T-helper 2 cell treated with Interferon-gamma antibody and Interleukin-4, amounts not matched to agents 100 ng/mL and 5 ng/mL, for 36 hours (primary cell): ENCODE data around the gene MTHFSD. TPM values are rescaled to one million over a fixed set of nuclear protein-coding genes. Genes with fewer than 3 reads are reported as not detected.

ENCODE experiments used
- intact Hi-C: fragments of 100-400 bp; cut with micrococcal nuclease; formaldehyde crosslinking; loops from one replicate; pipeline ENCODE4 v1.15.1; 2023
- total RNA-seq: library from RNA; stranded (reverse); gene quantifications from 2 replicates; pipeline ENCODE4 v1.2.3, GENCODE V29; 2022

The MTHFSD gene
- total RNA-seq, 1 donor from 2014 or later: 22.7 TPM

DNA sequence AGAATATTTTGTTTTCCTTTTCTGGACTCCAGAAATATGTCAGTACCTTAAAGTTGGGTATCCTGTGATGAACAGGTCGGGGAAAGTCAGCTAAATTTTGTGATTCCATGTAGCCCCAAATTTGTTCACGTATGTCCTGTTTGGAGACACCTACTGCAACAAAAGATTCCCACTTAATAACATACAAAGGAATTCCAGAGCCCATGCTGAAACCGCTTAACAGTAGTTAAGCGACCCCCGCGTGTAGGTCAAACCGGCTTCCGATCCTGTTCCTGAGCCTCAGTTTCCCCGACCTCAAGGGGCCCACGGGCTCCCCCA lies 477 bp downstream of the MTHFSD start:
- intact Hi-C loops: loop anchor here (2.0 to 10.0 kb wide), 3 partner anchors 760 to 830 kb away; partner anchors contain the start of genes C16orf95, COX4I1, EMC8 and FBXO31

DNA sequence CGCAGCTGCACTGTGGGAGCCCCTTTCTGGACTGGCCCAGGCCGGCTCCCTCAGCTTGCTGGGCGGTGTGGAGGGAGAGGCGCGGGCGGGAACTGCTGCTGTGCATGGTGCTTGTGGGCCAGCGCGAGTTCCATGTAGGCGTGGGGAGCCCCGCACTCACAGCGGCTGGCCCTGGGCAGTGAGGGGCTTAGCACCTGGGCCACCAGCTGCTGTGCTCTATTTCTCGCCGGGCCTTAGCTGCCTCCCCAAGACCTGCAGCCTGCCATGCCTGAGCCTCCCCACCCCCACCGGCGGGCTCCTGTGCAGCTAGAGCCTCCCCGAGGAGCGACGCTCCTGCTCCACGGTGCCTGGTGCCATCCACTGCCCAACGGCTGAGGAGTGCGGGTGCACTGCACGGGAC lies 1.7 kb downstream of the MTHFSD start:
- intact Hi-C loops: loop anchor here (10.0 kb wide), 2 partner anchors 759 to 831 kb away; partner anchors contain the start of genes COX4I1, EMC8 and FBXO31

DNA sequence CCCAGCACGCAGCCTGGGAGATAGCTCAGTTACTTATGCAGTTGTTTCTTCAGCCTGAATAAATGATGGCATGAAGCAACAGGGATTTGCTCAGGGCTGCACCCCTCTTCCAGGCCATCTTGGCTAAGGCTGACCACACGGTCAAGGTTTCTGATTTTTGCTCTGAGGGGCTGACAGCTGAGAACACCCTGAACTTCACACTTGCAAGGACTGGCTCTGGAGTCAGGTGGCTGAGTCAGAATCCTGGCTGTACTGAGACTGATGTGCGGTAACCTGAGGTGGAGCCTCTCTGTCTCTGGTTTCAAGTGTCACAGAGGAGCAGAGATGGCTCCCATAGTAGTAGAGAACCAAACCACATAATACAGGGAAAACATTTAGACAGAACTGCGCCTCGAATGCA lies 4.8 kb downstream of the MTHFSD start:
- intact Hi-C loops: loop anchor here (10.0 kb wide), 2 partner anchors 755 to 835 kb away; partner anchors contain the start of genes COX4I1, EMC8 and FBXO31

DNA sequence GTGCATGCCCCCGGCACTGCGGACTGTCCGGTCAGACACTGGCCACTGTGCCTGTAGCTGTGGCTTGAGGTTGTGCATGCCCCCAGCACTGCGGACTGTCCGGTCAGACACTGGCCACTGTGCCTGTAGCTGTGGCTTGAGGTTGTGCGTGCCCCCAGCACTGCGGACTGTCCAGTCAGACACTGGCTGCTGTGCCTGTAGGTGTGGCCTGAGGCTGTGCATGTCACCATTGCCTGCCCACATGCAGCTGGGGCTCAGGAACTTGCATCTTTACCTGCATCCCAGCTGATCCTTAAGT lies 5.2 kb downstream of the MTHFSD start:
- intact Hi-C loops: loop anchor here (10.0 kb wide), 2 partner anchors 755 to 835 kb away; partner anchors contain the start of genes COX4I1, EMC8 and FBXO31

GRCh38 chr16:86549076-86549892 lies 5.8 kb downstream of the MTHFSD start:
- intact Hi-C loops: no loop called here

DNA sequence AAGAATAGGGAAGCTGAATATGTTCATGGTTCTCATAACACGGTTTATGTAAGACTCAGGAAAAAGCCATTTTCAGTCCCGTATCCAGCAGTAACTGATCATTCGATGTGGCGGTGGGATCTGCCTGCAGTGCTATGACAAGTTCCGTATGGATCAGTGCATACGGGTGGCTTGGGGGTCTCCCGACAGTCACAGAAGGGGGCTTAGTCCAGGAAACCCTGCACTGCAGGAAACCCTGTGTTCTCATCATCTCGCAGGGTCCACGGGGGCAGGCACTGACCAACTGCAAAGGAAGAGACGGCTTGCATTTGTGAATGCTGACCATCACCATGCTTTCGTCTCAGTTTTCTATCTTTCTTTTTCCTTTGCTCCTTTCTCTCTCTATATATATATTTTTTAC lies 7.7 kb downstream of the MTHFSD start:
- intact Hi-C loops: no loop called here

- intact Hi-C loops: no loop called here
Observed at GRCh38 chr16:86546638-86547013, 8.4 kb downstream of the MTHFSD start.

- intact Hi-C loops: no loop called here
Observed at GRCh38 chr16:86545954-86546637, 8.9 kb downstream of the MTHFSD start.

DNA sequence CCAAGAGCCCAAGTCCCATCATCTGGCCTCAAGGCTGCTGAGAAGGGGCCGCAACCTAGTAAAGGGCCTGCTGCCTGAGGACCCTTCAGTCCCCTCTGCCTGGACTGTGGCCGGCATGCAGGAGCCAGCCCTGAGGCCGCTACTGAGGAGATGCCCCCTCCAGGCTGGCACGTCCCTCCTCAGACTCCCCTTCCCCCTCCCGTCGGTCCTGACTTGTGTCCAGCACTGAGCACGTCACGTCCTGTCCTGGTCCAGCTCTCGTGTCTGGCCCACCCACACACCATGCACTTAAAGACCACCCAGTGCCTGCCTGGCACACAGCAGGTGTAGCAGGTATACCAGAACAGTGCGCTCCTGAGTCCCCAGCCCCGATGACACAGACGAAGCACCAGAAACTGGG lies 9.6 kb downstream of the MTHFSD start:
- intact Hi-C loops: no loop called here

DNA sequence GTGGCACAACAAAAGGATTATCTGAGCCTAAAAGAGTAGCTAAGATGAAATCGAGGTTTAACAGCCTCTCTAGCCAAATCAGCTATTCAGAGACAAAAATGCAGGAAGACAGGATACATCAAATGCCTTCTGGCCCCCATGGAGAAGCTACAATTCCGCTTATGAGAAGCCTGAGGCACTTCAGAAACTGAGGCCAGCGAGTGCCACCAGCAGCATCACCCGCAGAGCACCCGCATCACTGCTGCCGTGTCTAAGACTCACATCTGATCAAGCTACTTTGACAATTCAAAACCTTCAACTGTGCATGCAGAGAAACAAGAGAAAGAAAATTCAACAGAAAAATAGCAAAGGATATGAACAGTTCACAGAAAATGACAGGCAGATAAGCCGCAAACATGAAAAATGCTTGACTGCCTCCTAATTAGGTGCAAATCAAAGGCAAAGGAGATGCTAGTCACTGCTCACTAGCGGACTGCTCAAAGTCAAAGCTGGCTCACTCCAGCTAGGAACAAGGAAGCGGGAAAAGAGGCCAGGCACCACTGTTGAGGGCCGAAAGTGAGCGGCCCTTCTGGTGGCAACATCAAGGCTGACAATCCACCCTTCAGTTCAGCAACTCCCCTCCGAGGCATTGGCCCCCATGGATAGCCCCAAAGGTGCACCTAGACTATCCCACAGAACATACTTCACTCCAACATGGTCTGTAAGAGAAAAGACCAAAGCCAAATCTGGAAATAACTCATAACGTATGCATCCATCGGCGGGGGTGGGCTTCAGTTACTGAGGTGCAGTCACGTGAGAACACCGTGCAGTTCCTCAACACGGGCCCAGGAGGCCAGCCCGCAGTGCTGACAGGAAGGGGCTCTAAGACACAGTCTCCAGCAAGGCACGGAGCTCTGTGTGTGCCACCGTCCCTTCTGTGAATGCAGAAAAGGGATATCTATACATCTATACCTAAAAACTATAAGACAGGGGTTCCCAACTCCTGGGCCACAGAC lies 12.0 kb downstream of the MTHFSD start:
- intact Hi-C loops: no loop called here

DNA sequence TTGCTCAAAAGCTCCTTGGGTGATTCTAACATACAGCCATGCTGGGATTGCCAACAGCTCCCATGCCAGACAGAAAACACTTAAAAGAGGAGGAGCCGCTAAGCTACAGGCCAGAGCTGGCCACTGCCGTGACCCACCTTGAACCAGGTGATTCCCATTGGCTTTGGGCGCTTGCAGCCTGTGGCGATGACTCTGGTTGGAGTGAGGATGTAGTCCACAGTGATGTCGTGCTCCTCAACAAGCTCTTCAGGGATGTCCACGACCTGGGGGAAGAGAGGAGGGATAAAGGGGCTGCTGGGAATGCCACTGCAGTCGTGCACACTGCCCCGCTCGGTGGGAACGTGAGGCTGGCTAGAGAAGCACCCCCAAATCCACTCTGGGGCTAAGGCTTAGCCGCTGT lies 13.5 kb downstream of the MTHFSD start:
- intact Hi-C loops: no loop called here

GRCh38 chr16:86540894-86541293 lies 14.1 kb downstream of the MTHFSD start:
- intact Hi-C loops: no loop called here

DNA sequence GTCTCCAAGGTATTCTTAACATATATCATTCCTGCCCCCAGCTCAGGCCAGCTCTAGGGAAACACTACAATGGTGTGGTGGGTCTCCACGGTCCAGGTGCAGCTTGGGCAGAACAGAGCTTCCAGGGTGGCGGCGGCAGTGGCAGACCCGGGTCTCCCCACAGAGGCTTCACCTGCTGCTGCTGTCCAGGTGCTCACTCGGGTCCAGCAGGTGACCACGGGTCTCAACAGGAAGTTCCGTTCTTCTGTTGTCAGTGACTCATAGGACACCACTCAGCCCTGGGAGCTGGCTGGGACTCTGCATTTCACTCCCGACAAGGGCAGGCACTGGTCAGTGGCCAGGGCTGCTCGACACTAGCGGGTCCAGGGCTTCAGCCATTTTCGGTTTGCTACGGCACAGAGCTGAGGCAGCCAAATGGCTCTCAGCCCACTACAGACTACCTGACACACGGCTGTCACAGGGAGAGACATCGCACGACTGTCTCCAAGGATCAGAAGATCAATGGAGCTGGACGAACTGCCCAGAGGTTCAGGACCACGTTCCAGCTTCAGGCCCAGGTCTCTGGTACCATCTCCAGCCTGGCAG lies 16.7 kb downstream of the MTHFSD start:
- intact Hi-C loops: no loop called here

- intact Hi-C loops: no loop called here
Observed at GRCh38 chr16:86537486-86537885, 17.5 kb downstream of the MTHFSD start.

DNA sequence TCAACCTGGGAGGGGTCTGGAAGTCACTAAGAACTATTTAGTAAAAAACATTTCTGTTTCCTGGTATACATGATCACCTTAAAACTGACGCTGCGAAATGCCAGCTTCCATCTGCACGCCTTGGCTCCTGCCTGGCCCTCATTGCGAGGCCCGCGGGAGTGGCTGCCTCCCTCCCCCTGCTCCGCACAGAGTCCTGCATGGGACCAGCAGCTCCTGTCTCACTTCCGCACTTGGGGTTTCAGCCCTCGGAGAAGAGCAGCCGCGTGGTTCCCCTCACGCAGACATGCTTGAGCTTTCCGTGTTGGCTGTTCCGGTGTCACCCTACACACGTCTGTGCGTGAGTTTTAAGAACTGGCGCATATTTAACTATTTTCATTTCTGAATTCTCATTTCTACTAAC lies 18.4 kb downstream of the MTHFSD start:
- intact Hi-C loops: no loop called here

DNA sequence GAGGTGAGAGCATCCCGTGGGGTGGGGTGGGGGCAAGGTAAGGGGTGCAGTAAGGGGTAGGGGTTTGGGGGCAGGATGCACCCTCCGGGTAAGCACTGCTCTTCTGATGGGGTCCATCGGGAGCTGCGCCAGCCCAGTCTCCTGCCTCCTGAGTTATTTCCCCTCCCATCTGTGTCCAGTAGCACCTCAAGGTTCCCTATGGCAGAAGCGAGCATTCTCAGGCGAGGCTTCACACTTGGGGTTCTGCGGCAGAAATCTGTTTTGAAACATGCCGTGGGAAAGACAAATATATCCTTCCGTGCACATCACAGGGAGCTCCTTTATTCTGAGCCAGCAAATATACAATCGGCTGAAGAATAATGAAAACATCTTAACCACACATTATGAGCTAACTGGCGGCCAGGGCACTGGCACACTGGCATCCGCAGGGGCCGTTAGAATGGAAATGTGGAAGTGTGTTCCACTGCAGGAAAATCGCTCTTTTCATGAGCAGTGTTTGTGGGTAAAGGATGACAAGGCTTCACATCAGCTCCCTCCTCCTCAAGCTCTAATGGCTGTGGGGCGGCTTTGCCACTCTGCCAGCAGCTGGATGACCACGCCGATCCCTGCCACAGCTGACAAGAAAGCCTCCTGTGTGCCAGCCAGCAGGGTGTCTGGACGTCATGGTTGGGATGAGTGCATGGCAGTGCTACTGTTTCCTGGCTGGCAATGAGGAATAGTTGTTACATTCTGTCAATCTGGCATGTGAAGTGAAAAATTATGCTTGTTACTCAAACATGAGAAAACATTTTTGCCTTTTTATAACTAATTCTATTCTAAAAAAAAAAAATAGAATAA lies 20.0 kb downstream of the MTHFSD start:
- intact Hi-C loops: no loop called here

- intact Hi-C loops: no loop called here
Observed at GRCh38 chr16:86533767-86534351, 21.2 kb downstream of the MTHFSD start.

DNA sequence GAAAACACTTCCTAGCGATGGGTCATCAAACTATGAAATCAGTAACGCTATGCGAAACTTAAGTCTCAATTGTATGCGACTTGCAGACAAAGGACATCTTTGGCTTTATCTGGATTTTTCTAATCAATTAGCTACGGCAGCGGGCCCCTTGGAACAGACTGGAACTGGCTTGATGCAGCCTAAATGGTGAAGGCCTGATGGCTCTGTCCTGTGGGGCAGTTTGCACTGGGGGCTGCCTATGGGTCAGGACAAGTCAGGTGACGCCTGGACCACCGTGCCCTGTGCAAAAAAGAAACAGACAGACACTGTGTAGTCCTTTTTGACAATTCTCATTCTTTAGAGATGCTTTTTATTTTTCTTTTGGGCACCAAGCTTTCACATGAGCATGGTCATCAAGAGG lies 22.0 kb downstream of the MTHFSD start:
- intact Hi-C loops: no loop called here

DNA sequence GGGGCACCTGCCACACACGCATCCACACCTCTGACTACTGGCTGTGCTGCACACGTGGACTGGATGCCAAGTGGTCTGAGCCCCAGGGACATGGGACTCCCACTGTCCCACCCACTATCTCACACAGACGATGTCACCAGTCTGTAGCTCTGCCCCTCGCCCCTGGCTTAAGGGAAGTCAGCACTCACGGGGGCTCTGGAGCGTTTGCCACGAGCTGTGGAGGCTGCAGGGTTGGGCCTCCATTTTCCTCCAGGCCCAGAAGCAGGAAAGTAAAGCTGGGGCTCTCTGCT lies 22.6 kb downstream of the MTHFSD start:
- intact Hi-C loops: no loop called here
